ENCODE measurements around the gene ULK4. TPM values are rescaled to one million over a fixed set of nuclear protein-coding genes. Genes with fewer than 3 reads are reported as not detected.

Gene ULK4
- polyA plus RNA-seq, 1 experiment = 1.6 TPM

DNA sequence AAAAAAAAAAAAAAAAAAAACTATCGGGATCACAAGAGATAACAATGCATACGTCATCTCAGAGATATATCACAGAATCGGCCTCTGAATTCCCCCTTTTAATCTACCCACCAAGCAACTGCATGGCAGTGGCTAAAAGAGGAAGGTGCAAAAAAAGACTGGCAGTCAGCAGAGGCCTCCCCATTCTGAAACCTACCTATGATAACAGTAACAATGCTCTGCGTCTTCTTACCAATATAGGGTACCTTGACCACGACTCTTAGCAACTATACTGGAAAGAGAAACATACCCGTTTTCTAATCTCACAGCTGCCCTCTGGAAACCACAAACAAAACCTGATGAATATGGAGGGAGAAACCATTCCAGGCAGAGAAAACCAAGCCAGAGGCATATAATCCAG lies 106.9 kb downstream of the ULK4 start:
- H3K36me3 ChIP-seq (ENCODE audit: control insufficient read depth, insufficient read depth, low read length) = no peaks in the 10 kb centered on the region
- CTCF ChIA-PET = no interaction called here
- TF ChIP-seq, protein P1, sequence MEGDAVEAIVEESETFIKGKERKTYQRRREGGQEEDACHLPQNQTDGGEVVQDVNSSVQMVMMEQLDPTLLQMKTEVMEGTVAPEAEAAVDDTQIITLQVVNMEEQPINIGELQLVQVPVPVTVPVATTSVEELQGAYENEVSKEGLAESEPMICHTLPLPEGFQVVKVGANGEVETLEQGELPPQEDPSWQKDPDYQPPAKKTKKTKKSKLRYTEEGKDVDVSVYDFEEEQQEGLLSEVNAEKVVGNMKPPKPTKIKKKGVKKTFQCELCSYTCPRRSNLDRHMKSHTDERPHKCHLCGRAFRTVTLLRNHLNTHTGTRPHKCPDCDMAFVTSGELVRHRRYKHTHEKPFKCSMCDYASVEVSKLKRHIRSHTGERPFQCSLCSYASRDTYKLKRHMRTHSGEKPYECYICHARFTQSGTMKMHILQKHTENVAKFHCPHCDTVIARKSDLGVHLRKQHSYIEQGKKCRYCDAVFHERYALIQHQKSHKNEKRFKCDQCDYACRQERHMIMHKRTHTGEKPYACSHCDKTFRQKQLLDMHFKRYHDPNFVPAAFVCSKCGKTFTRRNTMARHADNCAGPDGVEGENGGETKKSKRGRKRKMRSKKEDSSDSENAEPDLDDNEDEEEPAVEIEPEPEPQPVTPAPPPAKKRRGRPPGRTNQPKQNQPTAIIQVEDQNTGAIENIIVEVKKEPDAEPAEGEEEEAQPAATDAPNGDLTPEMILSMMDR (IDR thresholded peaks at IDR 0.05; ENCODE audit: insufficient read depth, low read depth, low read length) = no peak
- DNase-seq (ENCODE audit: low read depth) = no peak
- H3K4me3 ChIP-seq (ENCODE audit: low read depth, low read length) = no peak overlapping the region
- POLR2A ChIA-PET = no interaction called here
- H3K27me3 ChIP-seq (ENCODE audit: control insufficient read depth, insufficient read depth, low read length) = no peaks in the 10 kb centered on the region

DNA sequence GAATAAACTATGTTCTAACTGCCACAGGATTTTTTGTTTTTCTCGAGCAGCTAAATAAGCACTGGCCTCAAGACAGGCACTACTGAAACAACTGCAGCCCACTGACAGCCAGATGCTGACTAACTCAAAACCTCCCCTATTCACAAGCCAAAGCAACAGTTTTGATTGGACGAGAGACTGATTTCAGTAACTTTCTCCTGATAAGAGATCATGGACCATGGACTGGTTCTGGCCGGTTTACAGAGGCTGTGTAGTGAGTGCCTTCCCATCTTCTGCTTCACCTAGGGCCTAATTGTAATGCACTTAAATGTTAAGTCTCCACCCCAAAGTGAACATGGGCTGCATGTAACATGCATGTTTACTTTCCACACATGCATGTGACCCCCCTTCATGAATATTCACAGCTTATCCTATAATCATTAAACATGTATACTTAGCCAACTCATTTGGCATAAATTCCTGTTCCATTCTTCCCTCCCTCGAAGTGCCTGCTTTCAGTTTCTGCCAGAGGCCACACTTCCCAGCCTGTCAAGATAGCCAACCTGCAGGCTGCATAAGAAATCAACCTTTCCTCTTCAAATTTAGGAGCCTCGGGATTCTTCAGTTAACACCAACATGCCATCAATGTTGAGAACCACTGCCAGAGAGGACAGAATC lies 108.2 kb downstream of the ULK4 start:
- Histone ChIP-seq H3K27me3 (ENCODE audit: control insufficient read depth, insufficient read depth, low read length) (no peaks in the 10 kb centered on the region), H3K4me3 (ENCODE audit: low read depth, low read length) (no peak overlapping the region), H3K36me3 (ENCODE audit: control insufficient read depth, insufficient read depth, low read length) (no peaks in the 10 kb centered on the region)
- TF ChIP-seq, protein P1 (IDR thresholded peaks at IDR 0.05; ENCODE audit: insufficient read depth, low read depth, low read length) = no peak
- no peak for DNase-seq (ENCODE audit: low read depth)
- ChIA-PET CTCF (interaction anchor here (1.4 kb wide), 1 partner anchor 1273 kb away, joined by 3 read pairs; no protein-coding TSS in a partner anchor), POLR2A (no interaction called here)

DNA sequence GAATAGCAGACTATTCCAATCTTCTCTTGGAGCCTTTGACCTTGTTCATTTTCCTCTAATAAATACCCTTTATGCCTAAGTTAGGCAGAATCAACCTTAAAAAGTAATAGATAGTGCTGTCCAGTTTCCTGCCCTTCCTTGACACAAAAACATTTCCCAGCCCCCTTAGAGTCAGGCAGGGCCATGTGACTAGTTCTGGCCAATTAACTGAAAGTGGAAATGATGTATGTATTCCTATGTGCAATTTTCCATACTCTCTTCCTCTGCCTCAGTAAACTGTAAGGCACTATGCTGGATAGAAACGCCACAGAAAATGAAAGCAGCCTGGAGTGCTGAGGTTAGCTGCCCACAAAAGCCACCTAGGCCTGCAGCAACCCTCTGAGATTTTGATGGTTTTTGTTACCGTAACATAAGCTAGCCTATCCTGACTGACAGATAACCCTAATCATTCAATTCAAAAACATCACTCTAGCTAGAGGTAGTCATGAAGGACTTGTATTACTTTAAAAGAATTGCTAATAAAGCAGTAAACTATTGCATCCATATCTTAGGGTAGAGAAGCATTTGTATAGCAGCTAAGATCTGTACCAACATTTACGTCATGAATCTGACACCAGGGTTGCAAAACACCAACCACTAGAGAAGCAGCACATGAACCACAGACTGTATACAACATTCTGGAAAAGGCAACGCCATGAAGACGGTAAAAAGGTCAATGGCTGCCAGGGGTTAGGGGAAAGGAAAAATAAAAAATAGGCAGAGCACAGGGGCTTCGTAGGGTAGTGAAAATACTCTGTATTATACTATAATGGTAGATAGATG lies 112.9 kb downstream of the ULK4 start:
- ChIA-PET POLR2A (no interaction called here), CTCF (no interaction called here)
- TF ChIP-seq, protein P1 (IDR thresholded peaks at IDR 0.05; ENCODE audit: insufficient read depth, low read depth, low read length) = no peak
- no peak for DNase-seq (ENCODE audit: low read depth)
- H3K36me3 ChIP-seq (ENCODE audit: control insufficient read depth, insufficient read depth, low read length) = no peaks in the 10 kb centered on the region
- H3K27me3 ChIP-seq (ENCODE audit: control insufficient read depth, insufficient read depth, low read length) = no peaks in the 10 kb centered on the region
- no peak overlapping the region for H3K4me3 ChIP-seq (ENCODE audit: low read depth, low read length)

DNA sequence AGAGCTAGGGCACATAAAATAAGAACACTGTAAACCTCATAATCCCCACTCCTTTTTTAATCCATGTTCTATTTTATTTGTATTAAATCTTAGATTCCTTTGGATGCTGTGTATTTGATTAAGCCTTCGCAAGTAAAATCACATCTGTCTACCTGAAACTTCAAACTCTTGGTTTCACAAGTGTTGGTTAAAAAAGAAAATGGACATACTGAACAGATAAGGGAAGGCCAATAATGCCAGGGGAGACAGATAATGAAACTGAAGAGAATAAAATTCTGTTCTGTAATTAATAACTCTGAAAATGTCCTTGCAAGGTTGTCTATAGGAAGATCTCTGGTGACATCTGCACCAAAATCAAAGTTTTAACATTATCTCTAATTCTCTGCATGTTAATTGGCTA lies 114.2 kb downstream of the ULK4 start:
- Histone ChIP-seq H3K27me3 (ENCODE audit: control insufficient read depth, insufficient read depth, low read length) (no peaks in the 10 kb centered on the region), H3K36me3 (ENCODE audit: control insufficient read depth, insufficient read depth, low read length) (no peaks in the 10 kb centered on the region), H3K4me3 (ENCODE audit: low read depth, low read length) (no peak overlapping the region)
- no peak for DNase-seq (ENCODE audit: low read depth)
- TF ChIP-seq, protein P1 (IDR thresholded peaks at IDR 0.05; ENCODE audit: insufficient read depth, low read depth, low read length) = no peak
- ChIA-PET CTCF (no interaction called here), POLR2A (no interaction called here)

DNA sequence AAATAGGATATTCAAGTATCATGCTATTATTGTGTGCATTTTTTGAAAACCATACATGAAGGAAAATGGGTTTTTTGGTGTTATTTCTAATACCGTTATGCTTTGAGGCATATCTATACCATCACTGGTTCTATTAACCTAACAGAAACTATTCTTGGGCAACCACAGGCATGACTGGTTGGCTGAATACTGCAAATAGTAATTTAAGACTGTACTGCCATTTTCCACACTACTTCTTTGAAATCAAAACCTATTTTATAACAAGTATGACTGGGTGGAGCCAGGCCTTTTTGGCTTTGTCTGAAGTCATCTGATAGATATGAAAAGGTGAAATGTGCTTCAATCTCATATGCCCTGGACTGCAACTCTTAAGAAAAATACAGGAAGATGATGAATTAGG lies 115.1 kb downstream of the ULK4 start:
- no peak for DNase-seq (ENCODE audit: low read depth)
- Histone ChIP-seq H3K27me3 (ENCODE audit: control insufficient read depth, insufficient read depth, low read length) (no peaks in the 10 kb centered on the region), H3K4me3 (ENCODE audit: low read depth, low read length) (no peak overlapping the region), H3K36me3 (ENCODE audit: control insufficient read depth, insufficient read depth, low read length) (no peaks in the 10 kb centered on the region)
- CTCF ChIA-PET = no interaction called here
- TF ChIP-seq, protein P1 (IDR thresholded peaks at IDR 0.05; ENCODE audit: insufficient read depth, low read depth, low read length) = no peak
- POLR2A ChIA-PET = no interaction called here

Data from BJ (cell line).